Kidney (tissue), 14 donors: Measurements from ENCODE around the gene BBS2. TPM values are rescaled to one million over a fixed set of nuclear protein-coding genes. Genes with fewer than 3 reads are reported as not detected.

Experiments used
- DNase-seq, 5 donors: peaks; one replicate each; pipeline ENCODE4 v3.0.0-alpha.2; 2013 to 2020
- FAIRE-seq: peaks from 2 replicates; lab custom pipeline; 2012; peaks lifted over from hg19 to GRCh38; lab: Jason Lieb, UNC
- H3K27ac ChIP-seq, 2 donors: one replicate each; pipeline ENCODE4 v1.7.0; 2013; ENCODE audit warnings: low read depth in 2 of 2, low read length in 2 of 2, inconsistent platforms in 1 of 2
- H3K27me3 ChIP-seq: one replicate; pipeline ENCODE4 v1.7.1; 2013; ENCODE audit warnings: low read length, inconsistent platforms; ENCODE audit not compliant: control insufficient read depth, insufficient read depth
- H3K36me3 ChIP-seq, 3 donors: one replicate each; pipeline versions ENCODE4 v1.7.0 to v1.7.1; 2013; ENCODE audit warnings: low read length in 3 of 3, control low read depth in 1 of 3, inconsistent platforms in 1 of 3; ENCODE audit not compliant: insufficient read depth in 3 of 3, control insufficient read depth in 2 of 3
- H3K4me1 ChIP-seq, 3 donors: one replicate each; pipeline versions ENCODE4 v1.7.0 to v1.7.1; 2013; ENCODE audit warnings: low read length in 3 of 3, inconsistent platforms in 1 of 3, low read depth in 1 of 3; ENCODE audit not compliant: control insufficient read depth in 2 of 3, insufficient read depth in 2 of 3
- H3K4me3 ChIP-seq, 3 donors: one replicate each; pipeline versions ENCODE4 v1.7.0 to v1.8.1; 2013; ENCODE audit warnings: low read length in 3 of 3, control low read depth in 1 of 3, inconsistent platforms in 1 of 3
- H3K9ac ChIP-seq, 3 donors: one replicate each; pipeline versions ENCODE4 v1.7.0 to v1.7.1; 2013; ENCODE audit warnings: low read length in 3 of 3, control low read depth in 1 of 3, inconsistent platforms in 1 of 3
- H3K9me3 ChIP-seq, 3 donors: one replicate each; pipeline versions ENCODE4 v1.7.0 to v1.7.1; 2013; ENCODE audit warnings: low read length in 3 of 3, control low read depth in 1 of 3, inconsistent platforms in 1 of 3; ENCODE audit not compliant: control insufficient read depth in 2 of 3, insufficient read depth in 1 of 3
- CTCF ChIP-seq: IDR thresholded peaks from 3 replicates; pipeline ENCODE4 v1.5.1; 2012; ENCODE audit warnings: mild to moderate bottlenecking, moderate library complexity, borderline replicate concordance; ENCODE audit not compliant: insufficient read depth; ENCODE audit errors: extremely low read depth
- intact Hi-C: fragments of 100-400 bp; cut with DNase I; formaldehyde crosslinking; loops from one replicate; pipeline ENCODE4 v1.11.1; 2022
- polyA plus RNA-seq: library from polyadenylated mRNA; stranded (reverse); fragments of 350-450 nt; fragmentation: Illumina TruSeq; extraction: RNeasy Lipid Tissue Mini Kit (QIAGEN cat#74804); gene quantifications from one replicate; pipeline ENCODE4 v1.2.3, GENCODE V29; 2014; ENCODE audit warnings: low read depth, low replicate concordance; ENCODE audit not compliant: insufficient read depth
- total RNA-seq: library from RNA; stranded (reverse); fragmentation: NEBNext Ultra II Directional; extraction: Animal tissue kit (Norgen Biotek cat#: 25700); gene quantifications from one replicate; pipeline ENCODE4 v1.2.1, GENCODE V29; 2021
- donor health status: control.
- donor health status: control.
- donor health status: control.
- donor health status: control.
- donor health status: control.
- donor health status: DM: yes; HTN: yes; CAD: no.
- donor health status: Normal renal cell carcinoma (clear cell type).

BBS2 gene
- total and polyA plus RNA-seq, 2 donors from 2014 or later = 46.5 to 64.2 TPM

GRCh38 chr16:56483394-56483793, 36.4 kb downstream of the BBS2 start:
- no peak for TF ChIP-seq CTCF
- Histone ChIP-seq H3K9me3 (no peaks in the 10 kb centered on the region), H3K9ac (no peak overlapping the region), H3K4me1 (no peaks in the 10 kb centered on the region), H3K36me3 (peaks cover 2 to 49% (median 18%) of the 10 kb centered on the region in 3 donors), H3K4me3 (no peak overlapping the region), H3K27me3 (no peaks in the 10 kb centered on the region), H3K27ac (no peak overlapping the region)
- intact Hi-C loops = no loop called here
- DNase-seq (no peak), FAIRE-seq (no peak)

GRCh38 chr16:56482683-56483236, 37.1 kb downstream of the BBS2 start:
- peak in 2 of 5 donors; percentile 24 to 39 for DNase-seq
- Histone ChIP-seq H3K27ac (no peak overlapping the region), H3K9me3 (no peaks in the 10 kb centered on the region), H3K9ac (no peak overlapping the region), H3K36me3 (peaks cover 2 to 53% (median 19%) of the 10 kb centered on the region in 3 donors), H3K4me1 (no peaks in the 10 kb centered on the region), H3K27me3 (no peaks in the 10 kb centered on the region), H3K4me3 (no peak overlapping the region)
- intact Hi-C loops = no loop called here
- FAIRE-seq = no peak
- no peak for TF ChIP-seq CTCF

- Histone ChIP-seq H3K9ac (no peak overlapping the region), H3K9me3 (no peaks in the 10 kb centered on the region), H3K27ac (no peak overlapping the region), H3K4me1 (no peaks in the 10 kb centered on the region), H3K4me3 (no peak overlapping the region), H3K36me3 (peaks cover 2 to 56% (median 24%) of the 10 kb centered on the region in 3 donors), H3K27me3 (no peaks in the 10 kb centered on the region)
- intact Hi-C loops = no loop called here
- FAIRE-seq (no peak), DNase-seq (peak in 4 of 5 donors; percentile 56 to 94 (median 76))
- no peak for TF ChIP-seq CTCF
Measured at GRCh38 chr16:56481468-56482122, 38.2 kb downstream of the BBS2 start.
